Globus pallidus (tissue), 1 donor: ENCODE results near the gene VDAC1.
"Not testable (repeated sequence)": the region's sequence is repeated elsewhere in the genome, so short reads cannot be mapped to it uniquely, and the experiment has no call there.

Experiments
- DNase-seq: peaks from one replicate; pipeline ENCODE4 v3.0.0-alpha.2; 2015; ENCODE audit warnings: low spot score

The VDAC1 gene

DNA sequence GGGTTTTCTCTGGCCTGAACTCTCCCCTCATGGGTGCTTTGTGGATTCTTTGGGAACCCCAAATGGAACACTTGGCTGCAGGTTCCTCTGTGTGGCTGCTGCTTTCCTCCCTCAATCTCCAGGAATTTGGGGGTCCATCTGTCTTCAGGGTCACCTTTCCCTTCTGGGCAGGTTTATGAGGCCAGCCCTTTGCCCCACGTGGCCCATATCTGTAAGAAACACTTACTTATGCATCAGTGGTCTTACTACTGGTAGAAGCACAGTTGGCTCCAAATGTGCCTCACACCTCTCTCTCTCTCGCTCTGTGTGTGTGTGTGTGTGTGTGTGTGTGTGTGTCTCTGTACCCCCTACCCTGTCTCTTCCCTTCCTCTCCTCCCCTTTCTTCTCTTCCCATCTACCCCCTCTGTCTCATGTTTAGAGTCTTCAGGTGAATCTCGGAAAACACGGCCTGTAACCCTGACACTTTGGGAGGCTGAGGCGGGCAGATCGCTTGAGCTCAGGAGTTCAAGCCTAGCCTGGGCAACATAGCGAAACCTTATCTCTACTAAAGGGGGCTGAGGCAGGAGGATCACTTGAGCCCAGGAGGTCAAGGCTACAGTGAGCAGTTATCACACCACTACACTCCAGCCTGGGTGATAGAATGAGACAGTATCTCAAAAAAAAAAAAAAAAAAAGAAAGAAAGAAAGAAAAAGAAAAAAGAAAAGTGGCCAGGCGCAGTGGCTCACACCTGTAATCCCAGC is 63.1 kb downstream of the VDAC1 start:
- DNase-seq, result no peak

DNA sequence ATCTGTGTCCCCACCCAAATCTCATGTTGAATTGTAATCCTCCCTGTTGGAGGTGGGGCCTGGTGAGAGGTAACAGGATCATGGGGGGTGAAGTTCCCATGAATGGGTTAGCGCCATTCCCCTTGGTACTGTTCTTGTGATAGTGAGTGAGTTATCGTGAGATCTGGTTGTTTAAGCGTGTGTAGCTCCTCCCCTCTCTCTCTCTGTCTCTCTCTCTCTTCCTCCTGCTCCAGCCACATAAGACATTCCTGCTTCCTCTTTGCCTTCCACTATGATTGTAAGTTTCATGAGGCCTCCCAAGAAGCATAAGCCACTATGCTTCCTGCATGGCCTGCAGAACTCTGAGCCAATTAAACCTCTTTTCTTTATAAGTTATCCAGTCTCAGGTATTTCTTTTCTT is 65.1 kb downstream of the VDAC1 start:
- no peak for DNase-seq

DNA sequence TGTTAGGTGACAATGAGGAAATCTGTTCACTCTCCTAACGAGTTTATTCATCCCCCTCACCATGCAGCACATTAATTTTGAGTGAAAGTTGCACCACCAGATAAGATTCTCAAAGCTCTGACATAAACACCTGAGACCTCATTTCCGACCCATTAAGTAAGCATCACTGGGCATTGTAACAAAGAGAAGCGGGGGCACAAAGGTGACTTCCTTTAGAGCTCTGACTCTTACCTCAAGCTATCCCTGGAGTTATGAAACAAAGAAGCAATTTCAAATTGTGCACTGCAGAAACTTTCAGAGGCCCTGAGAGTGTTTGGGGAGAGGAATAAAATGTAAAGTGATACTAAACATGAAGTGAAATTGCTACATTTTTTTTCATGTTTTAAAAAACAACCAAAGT is 65.8 kb downstream of the VDAC1 start:
- no peak for DNase-seq

DNA sequence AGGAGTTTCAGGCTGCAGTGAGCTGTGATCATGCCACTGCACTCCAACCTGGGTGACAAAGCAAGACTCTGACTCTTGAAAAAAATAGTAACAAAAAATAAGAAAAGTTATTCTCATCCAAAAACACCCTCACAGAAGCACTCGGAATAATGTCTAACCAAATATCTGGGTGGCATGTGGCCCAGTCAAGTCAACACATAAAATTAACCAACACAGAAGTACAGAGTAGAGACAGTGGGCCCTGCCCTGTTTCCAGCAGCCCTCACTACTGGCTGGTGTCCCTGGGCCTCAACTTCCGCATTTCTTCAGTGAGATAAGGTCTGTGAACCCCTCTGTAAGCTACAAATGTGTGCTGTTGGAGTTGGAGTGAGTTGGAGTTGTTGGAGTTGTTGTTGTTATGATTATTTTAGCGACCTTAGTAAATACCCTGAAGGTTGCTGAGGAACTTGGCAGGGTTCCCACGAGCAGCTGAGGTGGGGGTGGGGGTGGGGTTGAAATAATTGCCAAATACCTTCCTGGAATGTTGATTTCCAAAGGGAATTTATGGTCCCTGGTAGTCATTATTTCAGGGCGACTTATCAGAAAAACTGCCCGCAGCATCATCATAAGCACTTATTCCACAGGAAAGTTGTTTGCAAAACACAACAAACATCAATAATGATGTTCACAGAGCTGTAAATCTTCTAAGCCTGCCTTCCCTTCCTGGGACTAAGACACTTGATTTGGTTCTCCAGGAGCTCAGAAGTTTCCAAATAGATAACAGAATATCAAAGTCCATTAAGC is 66.5 kb downstream of the VDAC1 start:
- DNase-seq, result no peak

DNA sequence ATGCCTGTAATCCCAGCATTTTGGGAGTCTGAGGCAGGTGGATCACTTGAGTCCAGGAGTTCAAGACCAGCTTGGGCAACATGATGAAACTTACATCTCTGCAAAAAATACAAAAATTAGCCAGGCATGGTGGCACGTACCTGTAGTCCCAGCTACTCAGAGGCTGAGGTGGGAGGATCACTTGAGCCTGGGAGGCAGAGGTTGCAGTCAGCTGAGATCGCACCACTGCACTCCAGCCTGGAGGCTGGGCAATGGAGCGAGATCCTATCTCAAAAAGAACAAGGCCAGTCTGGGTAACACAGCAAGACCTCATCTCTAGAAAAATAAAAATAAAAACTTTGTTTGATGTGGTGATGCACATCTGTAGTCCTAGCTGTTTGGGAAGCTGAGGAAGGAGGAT is 67.1 kb downstream of the VDAC1 start:
- not testable (repeated sequence) for DNase-seq

DNA sequence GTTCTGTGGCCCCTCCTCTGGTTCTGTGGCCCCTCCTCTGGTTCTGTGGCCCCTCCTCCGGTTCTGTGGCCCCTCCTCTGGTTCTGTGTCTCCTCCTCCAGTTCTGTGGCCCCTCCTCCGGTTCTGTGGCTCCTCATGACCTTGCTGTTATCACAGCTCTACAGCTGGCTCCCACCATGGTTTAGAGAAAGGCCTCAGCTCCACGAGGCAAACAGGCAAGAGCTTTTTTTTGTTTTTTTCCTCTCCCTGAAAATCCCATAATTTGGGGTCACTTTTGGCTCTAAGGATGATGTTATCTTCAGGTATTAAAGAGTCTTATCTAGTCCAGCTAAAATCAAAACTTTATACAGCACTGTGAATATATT is 68.1 kb downstream of the VDAC1 start:
- DNase-seq, result no peak

DNA sequence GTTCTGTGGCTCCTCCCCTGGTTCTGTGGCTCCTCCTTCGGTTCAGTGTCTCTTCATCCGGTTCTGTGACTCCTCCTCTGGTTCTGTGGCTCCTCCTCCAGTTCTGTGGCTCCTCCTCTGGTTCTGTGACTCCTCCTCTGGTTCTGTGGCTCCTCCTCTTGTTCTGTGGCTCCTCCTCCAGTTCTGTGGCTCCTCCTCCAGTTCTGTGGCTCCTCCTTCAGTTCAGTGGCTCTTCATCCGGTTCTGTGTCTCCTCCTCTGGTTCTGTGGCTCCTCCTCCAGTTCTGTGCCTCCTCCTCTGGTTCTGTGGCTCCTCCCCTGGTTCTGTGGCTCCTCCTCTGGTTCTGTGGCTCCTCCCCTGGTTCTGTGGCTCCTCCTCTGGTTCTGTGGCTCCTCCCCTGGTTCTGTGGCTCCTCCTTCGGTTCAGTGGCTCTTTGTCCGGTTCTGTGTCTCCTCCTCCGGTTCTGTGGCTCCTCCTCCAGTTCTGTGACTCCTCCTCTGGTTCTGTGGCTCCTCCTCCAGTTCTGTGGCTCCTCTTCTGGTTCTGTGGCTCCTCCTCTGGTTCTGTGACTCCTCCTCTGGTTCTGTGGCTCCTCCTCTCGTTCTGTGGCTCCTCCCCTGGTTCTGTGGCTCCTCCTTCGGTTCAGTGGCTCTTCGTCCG is 68.7 kb downstream of the VDAC1 start:
- DNase-seq, result not testable (repeated sequence)

DNA sequence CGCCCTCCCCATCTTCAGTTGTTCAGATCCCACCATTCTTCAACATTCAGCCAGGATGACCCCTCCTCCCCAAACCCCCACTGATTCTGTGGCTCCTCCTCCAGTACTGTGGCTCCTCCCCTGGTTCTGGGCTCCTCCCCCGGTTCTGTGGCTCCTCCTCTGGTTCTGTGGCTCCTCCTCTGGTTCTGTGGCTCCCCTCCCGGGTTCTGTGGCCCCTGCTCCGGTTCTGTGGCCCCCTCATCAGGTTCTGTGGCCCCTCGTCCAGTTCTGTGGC is 69.2 kb downstream of the VDAC1 start:
- no peak for DNase-seq

DNA sequence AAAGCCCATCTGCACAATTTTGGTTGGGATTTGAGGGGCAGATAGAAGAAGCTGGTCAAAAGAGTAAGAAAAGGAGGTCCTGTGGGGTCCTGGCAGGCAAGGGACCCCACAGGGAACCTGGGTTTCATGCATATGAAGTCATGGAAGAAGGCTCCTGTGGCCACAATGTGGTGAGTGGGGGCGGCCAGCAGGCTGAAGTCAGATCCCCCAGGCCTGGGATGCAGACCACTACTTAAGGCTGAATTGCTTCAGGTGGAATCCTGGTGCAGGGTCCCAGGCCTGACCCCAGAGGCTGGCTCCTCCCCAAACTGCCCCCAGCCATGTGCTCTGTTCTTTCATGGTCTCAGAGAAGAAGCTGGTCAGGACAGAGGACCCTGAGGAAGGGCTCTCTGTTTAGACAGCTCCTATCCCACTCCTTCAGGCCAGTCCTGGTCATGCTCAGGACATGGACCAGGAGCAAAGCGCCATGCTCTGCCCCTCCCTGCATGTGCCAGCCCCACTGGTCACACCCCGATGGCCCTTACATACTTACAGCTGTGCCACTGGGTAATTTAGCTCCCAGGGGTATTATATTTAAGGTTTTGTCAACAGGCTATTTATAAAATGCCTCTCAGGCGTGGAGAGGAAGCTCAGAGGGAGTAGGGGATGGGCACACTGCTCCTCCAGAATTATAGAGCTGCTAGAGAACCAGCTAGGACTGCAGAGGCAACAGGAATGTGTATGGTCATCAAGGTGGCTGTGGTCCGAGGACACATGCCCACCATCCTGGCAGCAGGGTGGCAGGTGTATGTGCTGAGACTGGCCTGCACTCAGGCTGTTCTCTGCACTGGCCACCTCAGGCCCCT is 69.7 kb downstream of the VDAC1 start:
- no peak for DNase-seq

DNA sequence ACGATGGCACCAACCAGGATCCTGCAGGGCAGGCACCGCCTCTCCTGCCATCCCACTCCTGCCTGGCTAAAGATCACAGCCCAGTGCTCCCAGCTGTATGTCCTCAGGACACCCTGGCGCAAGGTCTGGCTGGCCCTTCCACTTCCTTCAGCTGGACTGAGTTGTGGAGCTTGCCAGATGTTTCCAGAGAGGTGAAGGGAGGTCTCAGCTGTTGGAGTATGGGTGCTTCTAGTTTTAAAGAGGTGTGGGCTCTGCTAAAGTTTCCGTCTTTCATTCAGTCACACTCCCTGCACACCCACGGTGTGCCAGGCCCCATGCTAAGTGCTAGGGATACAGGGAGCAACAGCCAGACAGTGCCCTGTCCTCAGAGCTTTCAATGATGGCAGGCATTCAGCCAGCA is 70.5 kb downstream of the VDAC1 start:
- DNase-seq, result no peak

DNA sequence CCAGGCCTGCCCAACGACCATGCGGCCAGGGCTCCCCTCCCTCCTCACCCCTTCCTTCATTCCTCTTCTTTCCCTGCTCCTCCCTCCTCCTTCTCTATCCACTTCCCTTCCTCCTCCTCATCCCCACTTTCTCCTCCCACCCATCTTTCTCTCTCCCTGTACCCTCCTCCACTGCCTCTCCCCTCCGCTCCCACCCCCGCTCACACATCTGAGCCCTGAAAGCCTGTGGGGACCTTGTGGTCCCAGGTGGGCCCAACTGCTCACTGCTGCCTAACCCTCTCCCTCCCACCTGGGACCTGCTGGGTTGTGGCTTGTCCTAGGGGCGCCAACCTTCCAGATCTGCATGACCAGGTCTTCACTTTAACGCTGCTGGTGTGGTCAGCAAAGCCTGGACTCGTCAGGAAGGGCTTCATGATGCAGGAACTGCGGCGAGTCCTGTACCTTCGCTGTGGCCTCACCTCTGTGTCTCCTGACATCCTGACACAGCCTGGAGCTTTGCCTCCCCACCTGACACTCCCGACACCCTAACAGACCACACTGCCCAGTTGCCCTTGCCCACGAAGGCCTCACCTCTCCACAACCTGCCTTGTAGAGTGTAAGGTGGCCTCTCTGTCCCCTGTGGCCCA is 71.0 kb downstream of the VDAC1 start:
- DNase-seq, result no peak

DNA sequence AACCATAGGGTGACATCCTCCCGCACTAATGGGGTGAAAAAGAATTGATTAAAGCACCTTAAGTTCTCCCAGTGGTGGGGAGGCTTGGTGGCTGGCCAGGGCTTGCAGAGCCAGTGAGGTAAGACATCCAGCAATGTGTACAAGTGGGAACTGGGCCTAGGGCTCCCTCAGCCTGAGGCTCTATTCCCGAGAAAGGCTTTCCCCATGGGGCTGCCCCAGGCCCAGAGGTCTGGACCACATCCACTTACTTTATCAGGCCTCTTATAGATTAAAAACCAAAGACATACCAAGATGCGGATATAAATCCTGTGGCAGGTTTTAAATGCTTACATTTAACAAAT is 71.6 kb downstream of the VDAC1 start:
- DNase-seq, result no peak

DNA sequence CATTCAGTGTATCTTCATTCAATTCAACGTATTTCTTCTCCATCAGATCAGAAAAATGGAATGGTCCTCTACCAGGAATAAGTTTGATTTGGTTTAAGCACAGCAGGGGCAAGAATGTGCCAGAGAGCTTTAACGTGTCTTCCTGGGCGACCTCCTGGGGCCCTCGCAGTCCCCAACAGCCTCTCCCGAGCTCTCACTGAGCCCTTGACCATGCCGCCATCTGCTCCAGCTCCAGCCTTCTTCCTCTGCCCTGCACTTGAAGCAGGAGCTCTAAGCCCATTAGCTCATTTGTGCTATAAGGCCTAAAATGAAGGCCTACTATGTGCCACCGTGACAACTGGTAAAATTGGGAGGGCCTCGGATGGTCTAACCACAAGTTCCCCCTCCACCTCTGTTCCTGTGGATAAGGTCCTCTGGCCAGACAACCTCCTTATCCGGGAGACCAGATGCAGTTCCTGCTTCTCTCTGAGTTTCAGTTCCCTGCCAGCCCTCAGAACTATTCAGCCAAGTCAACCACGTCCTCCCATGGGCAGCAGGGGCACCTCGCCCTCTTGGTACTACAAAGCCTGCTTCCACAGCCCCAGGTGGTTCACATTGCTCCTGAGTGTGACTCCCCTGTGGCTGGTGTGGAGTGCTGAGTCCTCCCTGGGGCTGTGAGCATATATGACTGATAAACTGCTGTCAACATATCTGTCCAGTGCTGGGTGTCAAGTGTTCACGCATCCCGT is 72.2 kb downstream of the VDAC1 start:
- peak; percentile 41 for DNase-seq

DNA sequence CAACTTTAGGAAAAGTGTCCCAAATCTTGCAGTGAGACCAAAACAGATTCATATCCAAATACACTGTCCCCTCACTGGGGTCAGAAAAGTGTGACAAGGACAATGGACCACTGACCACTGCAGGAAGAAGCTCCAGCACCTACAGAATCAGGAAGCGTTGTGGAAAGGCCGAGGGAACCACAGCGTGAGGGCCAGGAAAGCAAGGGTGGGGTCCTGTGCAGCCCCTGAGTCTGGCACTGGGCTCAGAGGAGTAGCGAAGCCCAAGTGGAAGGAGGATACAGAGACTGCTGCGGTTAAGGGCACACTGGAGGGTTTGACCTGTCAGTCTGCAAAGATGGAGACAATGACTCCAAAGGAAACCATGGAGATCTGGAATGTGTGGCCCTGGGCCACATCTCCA is 73.2 kb downstream of the VDAC1 start:
- no peak for DNase-seq

DNA sequence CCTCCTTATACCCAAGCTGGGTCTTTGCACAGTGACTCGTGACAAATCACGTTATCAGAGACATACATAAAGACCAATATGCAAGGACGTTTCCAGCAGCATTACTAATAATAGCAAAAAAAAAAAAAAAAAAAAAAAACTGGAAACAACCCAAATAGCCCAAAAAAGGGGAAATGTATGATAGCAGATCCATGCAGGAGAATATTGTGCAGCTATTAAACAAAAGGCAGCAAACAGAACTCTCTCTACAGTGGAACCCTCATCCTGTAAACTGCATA is 74.0 kb downstream of the VDAC1 start:
- DNase-seq, result no peak

DNA sequence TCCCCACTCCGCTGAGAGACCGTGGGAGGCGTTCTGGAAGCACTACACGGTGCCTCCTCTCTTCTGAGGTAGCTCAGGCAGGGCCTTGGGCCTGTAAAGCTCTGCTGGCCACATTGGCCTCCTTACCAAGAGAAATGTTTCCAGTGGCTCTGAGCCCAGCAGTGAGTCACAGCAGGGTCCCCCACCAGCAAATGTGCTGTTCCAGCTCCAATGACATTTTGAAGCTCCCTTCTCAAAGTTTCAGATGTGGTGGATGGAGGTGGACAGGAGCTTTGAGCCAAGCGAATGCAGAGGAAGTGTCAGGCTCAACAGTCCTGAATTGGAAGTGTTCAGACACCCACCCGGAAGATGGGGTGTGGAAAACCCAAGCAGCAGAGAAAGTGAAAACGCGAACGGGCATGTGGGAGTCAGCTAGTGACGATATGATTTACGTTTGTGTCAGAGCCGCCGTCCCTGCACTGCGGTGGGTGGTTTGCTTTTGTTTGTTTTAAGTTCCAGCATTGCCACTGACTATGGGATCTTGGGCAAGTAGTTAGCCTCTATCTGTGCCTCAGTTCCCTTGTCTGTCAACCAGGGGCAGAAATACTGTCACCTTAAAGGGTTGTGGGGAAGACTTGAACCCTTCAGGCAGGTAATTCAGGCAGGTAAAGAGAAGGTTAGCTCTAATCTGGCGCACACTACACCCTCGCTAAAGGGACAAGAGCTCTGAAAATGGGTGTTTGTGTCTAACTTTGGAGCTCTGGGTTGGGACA is 74.5 kb downstream of the VDAC1 start:
- DNase-seq, result no peak

DNA sequence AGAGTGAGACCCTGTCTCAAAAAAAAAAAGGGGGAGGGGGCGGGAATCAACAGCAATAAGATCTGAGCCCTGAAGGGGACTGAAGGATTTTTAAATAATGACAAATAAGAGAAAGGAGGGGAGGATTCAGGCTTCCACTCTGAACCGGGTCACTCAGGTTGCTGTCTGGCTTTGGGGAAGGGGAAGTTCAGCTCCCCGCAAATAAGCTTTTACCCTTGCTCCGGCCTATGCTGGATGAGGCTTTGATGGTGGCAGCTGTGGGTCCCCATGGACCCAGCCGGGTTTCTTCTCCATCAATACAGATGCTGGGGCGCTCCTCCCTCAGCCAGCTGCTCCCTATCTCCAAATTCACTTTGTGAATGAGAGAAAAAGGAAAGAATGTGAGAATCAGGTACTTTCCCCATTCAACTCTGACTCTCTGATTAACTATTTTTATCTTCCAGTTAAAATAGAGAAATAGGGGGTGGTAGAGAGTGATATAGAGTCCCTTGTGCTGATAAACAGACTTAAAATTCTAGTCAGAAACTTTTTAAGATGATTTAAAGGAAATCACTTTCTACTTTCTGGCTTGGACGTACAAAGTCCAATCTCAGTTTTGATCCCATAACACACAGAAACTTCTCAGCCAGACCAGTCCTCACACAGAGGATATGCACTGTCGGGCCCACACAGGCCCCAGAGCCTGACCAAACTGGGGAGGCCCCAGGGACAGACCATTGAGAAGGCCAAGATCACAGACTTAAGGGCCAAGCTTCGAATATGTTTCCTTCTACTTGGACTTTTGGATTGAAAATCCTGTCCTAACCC is 76.0 kb downstream of the VDAC1 start:
- DNase-seq, result no peak

DNA sequence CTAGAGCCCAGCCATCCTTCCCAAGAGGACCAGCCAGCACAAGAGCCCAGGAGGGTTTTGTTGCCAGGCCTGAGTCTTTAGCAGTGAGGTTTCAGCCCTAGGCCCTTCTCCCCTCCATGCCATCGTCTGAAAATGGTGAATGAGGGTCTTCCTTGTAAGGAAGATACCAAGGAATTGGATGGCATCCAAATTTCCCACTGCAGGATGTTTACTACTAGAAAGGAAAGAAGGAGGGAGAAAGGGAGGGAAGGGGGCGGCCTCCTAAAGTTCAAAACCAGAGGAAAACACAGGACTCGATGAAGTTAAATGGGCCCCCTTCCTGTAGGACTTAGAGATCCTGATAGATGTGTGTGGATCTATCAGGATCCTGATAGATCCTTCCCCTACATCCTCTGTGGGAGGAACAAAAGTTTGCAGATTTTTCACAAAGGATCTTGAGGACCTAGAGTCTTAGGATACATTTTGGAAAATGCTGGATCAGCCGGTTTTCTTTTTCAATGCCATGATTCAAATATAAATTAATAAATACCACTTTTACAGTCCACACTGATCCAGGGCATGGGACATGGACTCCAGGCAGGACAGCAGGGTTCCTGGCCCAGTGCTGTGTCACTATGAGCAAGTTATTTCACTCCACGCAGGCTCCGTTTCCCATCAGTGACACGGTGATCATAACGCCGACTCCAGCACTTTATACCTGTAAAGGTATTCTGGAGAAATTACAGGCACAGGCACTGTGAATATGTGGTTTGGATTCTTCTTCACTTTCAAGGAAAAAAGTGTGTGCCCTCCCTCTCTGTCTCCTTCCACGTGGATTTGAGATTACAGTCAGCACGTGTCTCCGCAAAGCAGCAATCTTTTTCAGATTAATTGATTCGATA is 77.2 kb downstream of the VDAC1 start:
- no peak for DNase-seq
